Loucy (cell line): ENCODE data around the gene TXNL4A.

Experiments used
- H2AFZ ChIP-seq: fragments of 200-600 bp; sonication (generic); 2 replicates; pipeline ENCODE4 v1.6.0; 2016; ENCODE audit warnings: antibody characterized with exemption, mild to moderate bottlenecking, low read length, moderate library complexity
- H3F3A ChIP-seq: fragments of 200-600 bp; 2 replicates; pipeline ENCODE4 v1.6.0; 2016; ENCODE audit warnings: antibody characterized with exemption, low read depth, mild to moderate bottlenecking
- H3K27me3 ChIP-seq: fragments of 200-600 bp; sonication (generic); 2 replicates; pipeline ENCODE4 v1.6.1; 2014; ENCODE audit warnings: low read length, mild to moderate bottlenecking; ENCODE audit not compliant: insufficient read depth, poor library complexity, severe bottlenecking
- H3K36me3 ChIP-seq: fragments of 200-600 bp; sonication (generic); 2 replicates; pipeline ENCODE4 v1.6.1; 2016; ENCODE audit warnings: low read length; ENCODE audit not compliant: insufficient read depth
- H3K4me1 ChIP-seq: fragments of 200-600 bp; sonication (generic); 2 replicates; pipeline ENCODE4 v1.5.1; 2014; ENCODE audit warnings: low read length, mild to moderate bottlenecking; ENCODE audit not compliant: insufficient read depth, poor library complexity, severe bottlenecking
- H3K4me2 ChIP-seq: fragments of 200-600 bp; sonication (generic); 2 replicates; pipeline ENCODE4 v1.6.0; 2014; ENCODE audit warnings: antibody characterized with exemption, low read length, low read depth, mild to moderate bottlenecking; ENCODE audit not compliant: poor library complexity, severe bottlenecking
- H3K4me3 ChIP-seq: fragments of 200-600 bp; sonication (generic); 2 replicates; pipeline ENCODE4 v1.5.1; 2014; ENCODE audit warnings: low read length, mild to moderate bottlenecking, mixed read lengths; ENCODE audit not compliant: poor library complexity, severe bottlenecking
- H3K79me2 ChIP-seq: fragments of 200-600 bp; sonication (generic); 2 replicates; pipeline ENCODE4 v1.6.1; 2014; ENCODE audit warnings: low read length; ENCODE audit not compliant: insufficient read depth
- H3K9ac ChIP-seq: fragments of 200-600 bp; sonication (generic); 2 replicates; pipeline ENCODE4 v1.6.0; 2014; ENCODE audit warnings: mild to moderate bottlenecking, low read depth, low read length, moderate library complexity; ENCODE audit not compliant: poor library complexity, severe bottlenecking
- H3K9me2 ChIP-seq: fragments of 200-600 bp; sonication (generic); replicated peaks from 2 replicates; pipeline ENCODE4 v1.6.1; 2016; ENCODE audit warnings: low read depth, low read length, mixed read lengths
- H3K9me3 ChIP-seq: fragments of 200-600 bp; sonication (generic); 2 replicates; pipeline ENCODE4 v1.6.1; 2014; ENCODE audit warnings: mild to moderate bottlenecking, antibody characterized with exemption, low read length, low read depth; ENCODE audit not compliant: insufficient read depth
- H4K20me1 ChIP-seq: fragments of 200-600 bp; sonication (generic); 2 replicates; pipeline ENCODE4 v1.6.0; 2014; ENCODE audit warnings: antibody characterized with exemption, low read length, mild to moderate bottlenecking; ENCODE audit not compliant: insufficient read depth, poor library complexity, severe bottlenecking
- EZH2phosphoT487 ChIP-seq: fragments of 200-600 bp; IDR thresholded peaks from 2 replicates; pipeline ENCODE4 v1.6.1; 2018; ENCODE audit warnings: antibody characterized with exemption, mild to moderate bottlenecking, moderate library complexity, borderline replicate concordance
- TF ChIP-seq, protein P1 (sequence below): fragments of 200-600 bp; sonication (generic); conservative IDR thresholded peaks from 2 replicates; pipeline ENCODE4 v1.5.1; 2014; ENCODE audit warnings: mild to moderate bottlenecking, antibody characterized with exemption, low read length

The TXNL4A gene

DNA sequence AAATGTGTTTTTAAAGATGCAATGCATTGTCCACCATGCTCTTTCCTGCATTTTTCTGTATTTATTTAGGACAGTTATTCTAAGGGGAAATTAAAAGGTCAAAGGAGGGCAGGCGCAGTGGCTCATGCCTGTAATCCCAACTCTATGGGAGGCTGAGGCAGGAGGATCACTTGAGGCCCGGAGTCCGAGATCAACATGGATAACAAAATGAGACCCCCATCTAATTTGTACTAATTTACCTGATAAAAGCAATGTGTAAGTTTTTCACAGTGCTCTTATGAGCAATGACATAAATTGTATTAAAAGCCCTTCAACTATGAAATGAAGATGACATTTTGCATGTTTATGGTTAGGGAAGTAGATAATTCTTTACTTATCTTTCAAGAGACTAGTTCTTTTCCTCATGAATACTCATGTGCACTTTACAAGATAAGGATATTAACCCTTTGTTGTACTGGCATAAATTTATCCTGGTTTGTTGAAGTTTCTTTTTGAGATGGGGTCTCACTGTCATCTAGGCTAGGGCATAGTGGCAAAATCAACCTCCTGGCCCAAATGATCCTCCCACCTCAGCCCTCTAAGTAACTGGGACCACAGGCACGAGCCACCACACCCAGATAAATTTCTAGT is 14.2 kb downstream of the TXNL4A start:
- Histone ChIP-seq H3F3A (no peaks in the 10 kb centered on the region), H3K9me2 (no peaks in the 10 kb centered on the region), H3K9me3 (no peaks in the 10 kb centered on the region), H4K20me1 (peaks cover 49% of the 10 kb centered on the region), H2AFZ (no peak overlapping the region), H3K36me3 (peaks cover 64% of the 10 kb centered on the region), H3K27me3 (no peaks in the 10 kb centered on the region), H3K4me1 (no peaks in the 10 kb centered on the region), H3K4me3 (no peak overlapping the region), H3K79me2 (peaks cover 66% of the 10 kb centered on the region), H3K4me2 (no peak overlapping the region), H3K9ac (no peak overlapping the region)
- no peak for TF ChIP-seq EZH2phosphoT487
- TF ChIP-seq, protein P1, sequence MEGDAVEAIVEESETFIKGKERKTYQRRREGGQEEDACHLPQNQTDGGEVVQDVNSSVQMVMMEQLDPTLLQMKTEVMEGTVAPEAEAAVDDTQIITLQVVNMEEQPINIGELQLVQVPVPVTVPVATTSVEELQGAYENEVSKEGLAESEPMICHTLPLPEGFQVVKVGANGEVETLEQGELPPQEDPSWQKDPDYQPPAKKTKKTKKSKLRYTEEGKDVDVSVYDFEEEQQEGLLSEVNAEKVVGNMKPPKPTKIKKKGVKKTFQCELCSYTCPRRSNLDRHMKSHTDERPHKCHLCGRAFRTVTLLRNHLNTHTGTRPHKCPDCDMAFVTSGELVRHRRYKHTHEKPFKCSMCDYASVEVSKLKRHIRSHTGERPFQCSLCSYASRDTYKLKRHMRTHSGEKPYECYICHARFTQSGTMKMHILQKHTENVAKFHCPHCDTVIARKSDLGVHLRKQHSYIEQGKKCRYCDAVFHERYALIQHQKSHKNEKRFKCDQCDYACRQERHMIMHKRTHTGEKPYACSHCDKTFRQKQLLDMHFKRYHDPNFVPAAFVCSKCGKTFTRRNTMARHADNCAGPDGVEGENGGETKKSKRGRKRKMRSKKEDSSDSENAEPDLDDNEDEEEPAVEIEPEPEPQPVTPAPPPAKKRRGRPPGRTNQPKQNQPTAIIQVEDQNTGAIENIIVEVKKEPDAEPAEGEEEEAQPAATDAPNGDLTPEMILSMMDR, result no peak

DNA sequence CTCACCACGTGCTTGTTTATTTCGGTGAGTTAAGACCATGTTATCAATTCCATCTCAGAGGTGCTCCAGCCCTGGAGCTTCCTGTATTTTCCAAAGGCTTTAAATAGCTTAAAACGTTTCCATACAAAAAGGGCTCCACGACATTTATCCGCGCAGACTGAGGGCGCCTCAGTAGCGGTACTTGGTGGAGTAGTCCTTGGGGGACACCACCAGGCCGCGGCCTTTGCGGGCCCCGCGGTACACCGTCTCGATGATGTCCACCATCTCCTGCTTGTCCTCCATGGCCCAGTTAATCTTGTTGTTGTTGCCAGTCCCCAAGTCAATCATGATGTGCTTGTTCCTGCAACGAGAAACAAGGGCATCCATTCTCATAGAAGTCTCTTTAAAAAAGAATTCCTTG is 14.8 kb downstream of the TXNL4A start:
- Histone ChIP-seq H3K9me2 (no peaks in the 10 kb centered on the region), H4K20me1 (peaks cover 46% of the 10 kb centered on the region), H3K4me1 (no peaks in the 10 kb centered on the region), H3K79me2 (peaks cover 60% of the 10 kb centered on the region), H3K9me3 (no peaks in the 10 kb centered on the region), H3K4me2 (no peak overlapping the region), H3F3A (no peaks in the 10 kb centered on the region), H3K4me3 (no peak overlapping the region), H3K36me3 (peaks cover 64% of the 10 kb centered on the region), H3K9ac (no peak overlapping the region), H2AFZ (no peak overlapping the region), H3K27me3 (no peaks in the 10 kb centered on the region)
- TF ChIP-seq, protein P1, result no peak

DNA sequence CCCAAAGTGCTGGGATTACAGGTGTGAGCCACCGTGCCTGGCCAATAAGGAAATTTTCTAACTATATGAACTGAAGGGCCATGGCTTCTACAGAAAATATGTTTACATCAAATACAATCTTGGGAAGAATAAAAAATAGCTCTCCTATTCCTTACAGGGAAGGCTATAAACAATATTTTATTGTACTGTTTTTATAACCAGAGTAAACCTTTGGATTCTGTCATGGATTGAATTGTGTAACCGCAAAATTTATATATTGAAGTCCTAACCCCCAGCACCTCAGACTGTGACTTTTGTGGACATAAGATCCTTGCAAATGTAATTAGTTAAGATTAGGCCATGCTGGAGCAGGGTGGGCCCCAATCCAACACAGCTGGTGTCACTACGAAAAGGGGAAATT is 15.6 kb downstream of the TXNL4A start:
- Histone ChIP-seq H3K79me2 (peaks cover 52% of the 10 kb centered on the region), H3K9me3 (no peaks in the 10 kb centered on the region), H3K9ac (no peak overlapping the region), H4K20me1 (peaks cover 41% of the 10 kb centered on the region), H3K4me3 (no peak overlapping the region), H3K4me1 (no peaks in the 10 kb centered on the region), H3K36me3 (peaks cover 64% of the 10 kb centered on the region), H3F3A (no peaks in the 10 kb centered on the region), H3K27me3 (no peaks in the 10 kb centered on the region), H3K9me2 (no peaks in the 10 kb centered on the region), H2AFZ (no peak overlapping the region), H3K4me2 (no peak overlapping the region)
- no peak for TF ChIP-seq EZH2phosphoT487
- TF ChIP-seq, protein P1, result no peak
